22Rv1 (cell line): ENCODE measurements around the gene HOXB1.

Experiments used
- H3K27ac ChIP-seq: fragments of 450-650 bp; 2 replicates; pipeline ENCODE4 v1.5.1; 2017
- CTCF ChIP-seq: fragments of 450-650 bp; IDR thresholded peaks from 2 replicates; pipeline ENCODE4 v1.5.1; 2017; ENCODE audit warnings: mild to moderate bottlenecking
- ZFX ChIP-seq: fragments of 450-650 bp; IDR thresholded peaks from 2 replicates; pipeline ENCODE4 v1.6.1; 2017; ENCODE audit warnings: antibody characterized with exemption, borderline replicate concordance

Gene HOXB1

DNA sequence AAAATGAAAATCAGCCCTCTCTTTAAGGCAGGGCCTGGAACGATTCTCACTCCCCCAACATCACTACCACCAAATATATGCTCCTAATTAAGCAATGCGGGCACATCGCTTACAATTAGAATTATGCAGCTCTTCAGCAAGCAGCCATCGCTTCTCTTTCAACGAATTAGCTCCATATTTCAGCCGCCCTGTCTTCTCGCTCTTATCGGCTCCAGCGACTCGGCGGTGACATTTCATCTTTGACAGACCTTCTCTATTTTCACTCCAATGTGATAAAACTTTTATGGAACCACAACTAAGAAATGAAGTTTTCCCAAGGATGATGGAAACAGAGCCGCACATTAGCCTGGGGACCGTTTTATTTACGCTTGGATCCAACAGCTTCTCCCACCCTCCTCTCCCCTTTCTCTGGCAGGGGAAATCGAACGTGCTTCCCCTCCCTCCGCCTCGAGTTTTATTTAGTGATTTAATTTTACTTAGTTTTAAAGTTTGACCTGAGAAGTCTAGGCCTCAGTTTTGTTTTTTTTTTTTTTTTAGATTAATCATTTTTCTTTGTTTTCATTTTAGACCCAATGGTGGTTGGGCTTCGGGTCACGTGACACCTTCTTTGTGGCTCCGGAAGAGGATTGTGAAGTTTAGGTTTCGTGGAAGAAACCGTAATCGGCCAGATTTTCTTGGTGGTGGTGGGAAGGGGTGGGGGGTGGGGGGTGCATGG, 17.2 kb upstream of the HOXB1 start:
- H3K27ac ChIP-seq: no peak overlapping the region
- TF ChIP-seq ZFX (no peak), CTCF (no peak)

DNA sequence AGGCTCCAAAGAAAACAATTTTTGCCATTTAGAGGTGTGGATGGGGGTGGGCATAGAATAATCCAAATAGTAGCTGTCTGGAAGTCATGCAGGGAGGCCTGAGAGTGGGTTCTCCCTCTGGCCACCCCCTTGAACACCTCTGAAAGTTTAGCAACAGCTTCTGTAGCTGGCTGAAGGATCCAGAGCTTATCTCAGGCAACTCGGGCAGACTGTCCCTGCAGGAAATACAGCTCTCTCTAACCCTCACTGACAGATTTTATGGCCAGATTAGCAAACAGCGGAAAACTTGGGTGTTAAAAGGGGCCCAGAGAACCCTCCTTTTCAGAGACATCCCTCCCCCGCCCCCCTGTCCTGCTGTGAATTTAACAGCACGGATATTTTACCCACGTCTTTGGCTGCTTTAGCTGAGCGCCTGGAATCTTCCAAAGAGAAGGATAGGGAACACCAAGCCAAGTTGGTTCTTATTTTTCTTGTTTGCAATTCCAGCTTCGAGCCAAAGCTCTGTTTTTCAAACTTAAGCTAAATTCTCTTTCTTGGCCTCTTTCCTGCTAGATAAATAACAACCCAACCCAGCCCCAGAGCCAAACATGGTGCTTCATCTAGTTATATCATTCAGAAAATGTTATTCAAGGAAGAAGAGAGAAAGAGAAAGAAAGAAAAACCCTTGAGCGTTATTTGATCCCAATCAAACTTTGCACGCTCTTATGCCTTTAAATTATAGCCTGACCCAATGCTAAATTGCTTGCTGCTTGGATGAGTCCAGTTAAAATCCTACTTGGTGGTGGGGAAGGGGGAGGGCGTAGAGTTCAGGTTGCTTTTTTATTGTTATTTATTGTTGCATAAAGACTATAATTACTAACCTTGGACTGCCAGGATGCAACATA, 16.4 kb upstream of the HOXB1 start:
- TF ChIP-seq CTCF (no peak), ZFX (no peak)
- H3K27ac ChIP-seq: no peak overlapping the region

- TF ChIP-seq CTCF (no peak), ZFX (no peak)
- H3K27ac ChIP-seq: no peak overlapping the region
These were observed 15.5 kb upstream of the HOXB1 start for GRCh38 chr17:48546137-48546923.

DNA sequence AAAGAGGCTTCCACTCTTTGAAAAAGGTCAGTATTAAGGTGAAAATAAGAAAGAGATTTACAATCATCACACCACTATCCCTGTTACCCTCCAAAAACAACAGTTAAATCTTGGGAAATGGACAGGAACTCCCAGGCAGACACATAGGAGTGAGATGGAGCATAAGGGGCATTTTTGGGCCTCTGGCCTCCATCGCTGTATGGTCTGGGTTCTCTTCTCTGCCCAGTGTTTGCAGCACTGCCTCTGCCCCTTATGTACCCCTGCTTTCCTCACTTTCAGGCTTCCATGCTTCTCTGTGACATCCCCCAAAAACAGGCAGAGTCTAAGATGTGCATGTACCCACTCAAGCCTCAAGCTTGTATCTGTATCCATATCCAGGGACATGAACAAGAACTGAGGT, 14.7 kb upstream of the HOXB1 start:
- H3K27ac ChIP-seq: no peak overlapping the region

GRCh38 chr17:48545022-48545375, 14.2 kb upstream of the HOXB1 start, which contains the start of gene HOXB2:
Gene HOXB2, minus strand, starts transcription at chr17:48545109. Its CDS starts 198 bp downstream, at chr17:48544911.
- H3K27ac ChIP-seq: no peak within 1 kb of the TSS
- no peak for TF ChIP-seq CTCF
- no peak for TF ChIP-seq ZFX

More for the DNA sequence above, 14.7 kb upstream of the HOXB1 start:
- TF ChIP-seq CTCF: no peak
- TF ChIP-seq ZFX: no peak

DNA sequence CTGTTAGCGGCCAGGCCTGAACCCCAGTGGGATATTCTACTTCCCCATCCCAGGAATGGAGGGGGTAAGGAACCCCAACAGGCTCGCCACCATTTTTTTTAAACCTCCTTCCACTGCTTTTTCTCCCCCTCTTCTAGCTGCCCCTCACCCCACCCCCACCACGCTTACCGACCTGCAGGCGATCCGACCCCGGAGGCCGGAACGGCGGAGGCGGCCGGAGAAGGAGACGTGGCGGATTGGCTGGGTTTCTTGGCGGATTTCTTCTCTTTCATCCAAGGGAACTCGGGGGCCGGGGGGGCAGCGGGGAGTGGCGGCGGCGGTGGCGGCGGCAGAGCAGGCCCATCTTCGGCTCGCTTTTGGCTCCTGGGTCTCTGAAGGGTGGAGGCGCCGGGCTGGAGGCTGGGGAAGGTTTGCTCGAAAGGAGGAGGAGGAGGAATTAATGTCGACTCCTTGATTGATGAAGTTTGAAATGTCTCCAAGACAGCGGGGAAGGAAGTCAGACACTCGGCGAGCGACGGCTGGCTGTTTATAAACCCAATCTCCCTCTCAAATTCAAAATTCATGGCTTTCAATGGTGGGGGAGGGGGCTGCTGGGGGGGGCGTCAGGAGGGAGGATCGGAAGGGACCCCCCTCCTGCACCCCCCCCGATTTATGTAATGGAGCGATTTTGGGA, 13.7 kb upstream of the HOXB1 start:
- no peak overlapping the region for H3K27ac ChIP-seq
- TF ChIP-seq CTCF: no peak
- no peak for TF ChIP-seq ZFX
